ENCODE results near the gene ERN1.

- no peak for TF ChIP-seq EZH2 (IDR thresholded peaks at IDR 0.05; ENCODE audit: borderline replicate concordance, low read depth, low read length, severe bottlenecking)
- TF ChIP-seq CTCF (IDR thresholded peaks at IDR 0.05; ENCODE audit: borderline replicate concordance, extremely low read depth, low read length, poor library complexity, severe bottlenecking), result no peak
Observed at GRCh38 chr17:63998721-63999679, 130.9 kb downstream of the ERN1 start.

Measured in DND-41 (cell line).